OCI-LY1 (cell line): ENCODE data around the gene PCBP1.
"Not testable (repeated sequence)": the region's sequence is repeated elsewhere in the genome, so short reads cannot be mapped to it uniquely, and the experiment has no call there.

Experiments used
- H2AFZ ChIP-seq: fragments of 200-600 bp; sonication (generic), shearing (Covaris generic); 2 replicates; pipeline ENCODE4 v1.6.0; 2014; ENCODE audit warnings: antibody characterized with exemption, mild to moderate bottlenecking, low read length
- H3F3A ChIP-seq: fragments of 200-600 bp; sonication (generic), shearing (Covaris generic); 2 replicates; pipeline ENCODE4 v1.6.0; 2014; ENCODE audit warnings: mild to moderate bottlenecking, antibody characterized with exemption, low read length, moderate library complexity; ENCODE audit not compliant: insufficient read depth
- H3K27ac ChIP-seq: fragments of 200-600 bp; sonication (generic); 2 replicates; pipeline ENCODE4 v1.5.1; 2014; ENCODE audit warnings: low read length, mixed run types, mild to moderate bottlenecking, low read depth; ENCODE audit not compliant: poor library complexity, severe bottlenecking
- H3K27me3 ChIP-seq: fragments of 200-600 bp; sonication (generic); 2 replicates; pipeline ENCODE4 v1.6.0; 2014; ENCODE audit warnings: antibody characterized with exemption, mild to moderate bottlenecking, low read length, moderate library complexity; ENCODE audit not compliant: insufficient read depth
- H3K36me3 ChIP-seq: fragments of 200-600 bp; sonication (generic); 2 replicates; pipeline ENCODE4 v1.6.1; 2014; ENCODE audit warnings: mild to moderate bottlenecking, antibody characterized with exemption, low read length, moderate library complexity, mixed read lengths; ENCODE audit not compliant: insufficient read depth
- H3K4me1 ChIP-seq: fragments of 200-600 bp; sonication (generic); 2 replicates; pipeline ENCODE4 v1.5.1; 2014; ENCODE audit warnings: mild to moderate bottlenecking, low read length, moderate library complexity; ENCODE audit not compliant: insufficient read depth, severe bottlenecking
- H3K4me2 ChIP-seq: fragments of 200-600 bp; sonication (generic), shearing (Covaris generic); 2 replicates; pipeline ENCODE4 v1.6.1; 2014; ENCODE audit warnings: low read length
- H3K4me3 ChIP-seq: fragments of 200-600 bp; sonication (generic); 2 replicates; pipeline ENCODE4 v1.5.1; 2014; ENCODE audit warnings: low read length, low read depth, mild to moderate bottlenecking, mixed read lengths; ENCODE audit not compliant: poor library complexity, severe bottlenecking
- H3K79me2 ChIP-seq: fragments of 200-600 bp; shearing (Covaris generic); 2 replicates; pipeline ENCODE4 v1.6.1; 2016; ENCODE audit warnings: mixed run types, low read length, mixed read lengths; ENCODE audit not compliant: insufficient read depth
- H3K9ac ChIP-seq: fragments of 200-600 bp; sonication (generic), shearing (Covaris generic); 2 replicates; pipeline ENCODE4 v1.6.1; 2014; ENCODE audit warnings: mild to moderate bottlenecking, low read length, mixed read lengths
- H3K9me2 ChIP-seq: fragments of 200-600 bp; sonication (generic), shearing (Covaris generic); 2 replicates; pipeline ENCODE4 v1.6.1; 2014; ENCODE audit warnings: low read depth, mild to moderate bottlenecking, low read length, mixed read lengths
- H3K9me3 ChIP-seq: fragments of 200-600 bp; shearing (Covaris generic); 2 replicates; pipeline ENCODE4 v1.6.1; 2014; ENCODE audit warnings: low read length, mixed read lengths
- H4K20me1 ChIP-seq: fragments of 200-600 bp; sonication (generic), shearing (Covaris generic); 2 replicates; pipeline ENCODE4 v1.6.0; 2016; ENCODE audit warnings: mild to moderate bottlenecking, low read length; ENCODE audit not compliant: insufficient read depth
- CTCF ChIP-seq: fragments of 200-600 bp; sonication (generic), shearing (Covaris generic); IDR thresholded peaks from 2 replicates; pipeline ENCODE4 v1.5.1; 2017; ENCODE audit warnings: mild to moderate bottlenecking, antibody characterized with exemption, low read length, moderate library complexity, mixed read lengths
- EZH2 ChIP-seq: fragments of 200-600 bp; sonication (generic), shearing (Covaris generic); IDR thresholded peaks from 2 replicates; pipeline ENCODE4 v1.8.0; 2017; ENCODE audit warnings: borderline replicate concordance, mixed run types, mild to moderate bottlenecking, antibody characterized with exemption, low read length, moderate library complexity, mixed read lengths

Gene PCBP1

GRCh38 chr2:70047451-70047850, 39.8 kb upstream of the PCBP1 start:
- Histone ChIP-seq H3K9me2 (no peaks in the 10 kb centered on the region), H3K27me3 (no peaks in the 10 kb centered on the region), H2AFZ (no peak overlapping the region), H3K4me3 (no peak overlapping the region), H3K36me3 (peaks cover 27% of the 10 kb centered on the region), H3F3A (no peaks in the 10 kb centered on the region), H3K79me2 (no peaks in the 10 kb centered on the region), H3K27ac (no peak overlapping the region), H3K9me3 (no peaks in the 10 kb centered on the region), H3K9ac (no peak overlapping the region), H3K4me2 (no peak overlapping the region), H3K4me1 (no peaks in the 10 kb centered on the region), H4K20me1 (no peaks in the 10 kb centered on the region)
- no peak for TF ChIP-seq CTCF
- no peak for TF ChIP-seq EZH2

GRCh38 chr2:70049255-70049654, 38.0 kb upstream of the PCBP1 start:
- no peak for TF ChIP-seq EZH2
- TF ChIP-seq CTCF, result no peak
- Histone ChIP-seq H3K27me3 (no peaks in the 10 kb centered on the region), H3K4me1 (no peaks in the 10 kb centered on the region), H3K27ac (no peak overlapping the region), H3K4me3 (no peak overlapping the region), H3K9me2 (no peaks in the 10 kb centered on the region), H3K4me2 (no peak overlapping the region), H3K9me3 (no peaks in the 10 kb centered on the region), H3K36me3 (peaks cover 36% of the 10 kb centered on the region), H3F3A (no peaks in the 10 kb centered on the region), H3K79me2 (no peaks in the 10 kb centered on the region), H2AFZ (no peak overlapping the region), H4K20me1 (no peaks in the 10 kb centered on the region), H3K9ac (no peak overlapping the region)

- no peak overlapping the region for H3K4me2 ChIP-seq
Observed at GRCh38 chr2:70050631-70051425, 36.4 kb upstream of the PCBP1 start.

GRCh38 chr2:70055259-70055658, 32.0 kb upstream of the PCBP1 start:
- H3K27ac ChIP-seq, H3K4me3 ChIP-seq, H3K9ac ChIP-seq, H3F3A ChIP-seq, H3K4me1 ChIP-seq, H3K79me2 ChIP-seq, H3K9me2 ChIP-seq, H3K27me3 ChIP-seq, H4K20me1 ChIP-seq, H3K9me3 ChIP-seq, H3K4me2 ChIP-seq, H2AFZ ChIP-seq: not testable (repeated sequence)
- H3K36me3 ChIP-seq, result peaks cover 54% of the 10 kb centered on the region

More at GRCh38 chr2:70050631-70051425, 36.4 kb upstream of the PCBP1 start:
- no peaks in the 10 kb centered on the region for H3K4me1 ChIP-seq
- H3K9me3 ChIP-seq, result no peaks in the 10 kb centered on the region
- no peak overlapping the region for H2AFZ ChIP-seq
- H3K4me3 ChIP-seq, result no peak overlapping the region
- H3K27ac ChIP-seq, result no peak overlapping the region
- H3K79me2 ChIP-seq, result no peaks in the 10 kb centered on the region
- H3K9ac ChIP-seq, result no peak overlapping the region
- no peaks in the 10 kb centered on the region for H3K27me3 ChIP-seq
- TF ChIP-seq CTCF (no peak), EZH2 (no peak)
- H4K20me1 ChIP-seq, result no peaks in the 10 kb centered on the region
- no peaks in the 10 kb centered on the region for H3F3A ChIP-seq
- no peaks in the 10 kb centered on the region for H3K9me2 ChIP-seq
- H3K36me3 ChIP-seq, result peaks cover 47% of the 10 kb centered on the region
